MM.1S (cell line): ENCODE data around the gene LMX1B.

Experiments used
- DNase-seq: peaks from one replicate; pipeline ENCODE4 v3.0.0-alpha.2; 2015
- H2AFZ ChIP-seq: fragments of 300-600 bp; sonication (generic); 2 replicates; pipeline ENCODE4 v1.6.0; 2016; ENCODE audit warnings: antibody characterized with exemption, low read length
- H3F3A ChIP-seq: fragments of 300-600 bp; sonication (generic); 2 replicates; pipeline ENCODE4 v1.6.1; 2016; ENCODE audit warnings: mild to moderate bottlenecking, antibody characterized with exemption, low read length, moderate library complexity, mixed read lengths; ENCODE audit not compliant: insufficient read depth
- H3K27ac ChIP-seq: fragments of 300-600 bp; sonication (generic); 2 replicates; pipeline ENCODE4 v1.5.1; 2016; ENCODE audit warnings: mild to moderate bottlenecking, low read length
- H3K27me3 ChIP-seq: fragments of 300-600 bp; sonication (generic); replicated peaks from 2 replicates; pipeline ENCODE4 v1.6.0; 2016; ENCODE audit warnings: low read length; ENCODE audit not compliant: insufficient read depth
- H3K36me3 ChIP-seq: fragments of 300-600 bp; sonication (generic); replicated peaks from 2 replicates; pipeline ENCODE4 v1.6.1; 2016; ENCODE audit warnings: mild to moderate bottlenecking, low read length, mixed read lengths; ENCODE audit not compliant: insufficient read depth
- H3K4me1 ChIP-seq: fragments of 300-600 bp; sonication (generic); 2 replicates; pipeline ENCODE4 v1.6.1; 2016; ENCODE audit warnings: low read length, mixed read lengths
- H3K4me2 ChIP-seq: fragments of 300-600 bp; sonication (generic); 2 replicates; pipeline ENCODE4 v1.6.0; 2016; ENCODE audit warnings: low read depth, low read length
- H3K4me3 ChIP-seq: fragments of 300-600 bp; sonication (generic); 2 replicates; pipeline ENCODE4 v1.5.1; 2016; ENCODE audit warnings: low read length, mixed read lengths
- H3K79me2 ChIP-seq: fragments of 300-600 bp; sonication (generic); 2 replicates; pipeline ENCODE4 v1.6.1; 2016; ENCODE audit warnings: mixed run types, low read length, mixed read lengths
- H3K9ac ChIP-seq: fragments of 300-600 bp; sonication (generic); 2 replicates; pipeline ENCODE4 v1.6.1; 2016; ENCODE audit warnings: low read length, mixed read lengths
- H3K9me2 ChIP-seq: fragments of 300-600 bp; sonication (generic); replicated peaks from 2 replicates; pipeline ENCODE4 v1.6.1; 2016; ENCODE audit warnings: mild to moderate bottlenecking, low read length, mixed read lengths; ENCODE audit not compliant: insufficient read depth
- H3K9me3 ChIP-seq: fragments of 300-600 bp; sonication (generic); replicated peaks from 2 replicates; pipeline ENCODE4 v1.6.1; 2016; ENCODE audit warnings: mild to moderate bottlenecking, low read length, mixed read lengths; ENCODE audit not compliant: insufficient read depth
- H4K20me1 ChIP-seq: fragments of 300-600 bp; sonication (generic); 2 replicates; pipeline ENCODE4 v1.6.1; 2016; ENCODE audit warnings: mild to moderate bottlenecking, low read length, moderate library complexity, mixed read lengths; ENCODE audit not compliant: insufficient read depth
- EZH2 ChIP-seq: fragments of 300-600 bp; sonication (generic); optimal IDR thresholded peaks from 2 replicates; pipeline ENCODE3; 2017; ENCODE audit warnings: low read depth, mild to moderate bottlenecking, antibody characterized with exemption, low read length, mixed read lengths
- EZH2phosphoT487 ChIP-seq: fragments of 300-600 bp; sonication (generic); IDR thresholded peaks from 2 replicates; pipeline ENCODE4 v1.6.1; 2018; ENCODE audit warnings: antibody characterized with exemption, low read length
- TF ChIP-seq, protein P1 (sequence below): fragments of 300-600 bp; sonication (generic); IDR thresholded peaks from 2 replicates; pipeline ENCODE4 v1.5.1; 2016; ENCODE audit warnings: antibody characterized with exemption, low read length, mixed read lengths

Gene LMX1B

DNA sequence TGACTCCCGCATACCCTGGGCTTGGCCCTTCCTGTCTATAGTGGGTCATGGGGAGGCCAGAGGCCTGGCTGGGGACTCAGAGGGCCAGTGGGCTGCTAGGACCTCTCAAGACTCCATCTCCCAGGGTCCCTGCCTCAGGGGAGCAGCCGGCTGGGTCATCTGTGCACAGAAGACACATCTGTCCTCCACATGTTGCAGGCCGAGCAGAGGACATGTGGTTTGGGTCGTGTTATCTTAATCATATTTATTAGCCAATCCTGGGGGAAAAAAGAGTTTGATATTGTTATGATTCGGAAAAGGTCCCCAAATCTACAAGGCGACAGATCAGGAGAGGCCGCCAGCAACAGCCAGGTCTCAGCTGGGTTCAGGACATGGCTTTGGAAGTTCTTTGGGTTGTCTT is 14.4 kb downstream of the LMX1B start:
- H3K9me2 ChIP-seq: no peaks in the 10 kb centered on the region
- H2AFZ ChIP-seq: no peak overlapping the region
- no peaks in the 10 kb centered on the region for H3K36me3 ChIP-seq
- no peaks in the 10 kb centered on the region for H3F3A ChIP-seq
- H3K27ac ChIP-seq: no peak overlapping the region
- no peaks in the 10 kb centered on the region for H3K4me1 ChIP-seq
- no peak for TF ChIP-seq EZH2phosphoT487
- H3K9me3 ChIP-seq: no peaks in the 10 kb centered on the region
- no peaks in the 10 kb centered on the region for H4K20me1 ChIP-seq
- peaks cover 99% of the 10 kb centered on the region for H3K27me3 ChIP-seq
- no peaks in the 10 kb centered on the region for H3K79me2 ChIP-seq
- H3K4me2 ChIP-seq: no peak overlapping the region
- DNase-seq: no peak
- no peak overlapping the region for H3K9ac ChIP-seq
- no peak overlapping the region for H3K4me3 ChIP-seq

DNA sequence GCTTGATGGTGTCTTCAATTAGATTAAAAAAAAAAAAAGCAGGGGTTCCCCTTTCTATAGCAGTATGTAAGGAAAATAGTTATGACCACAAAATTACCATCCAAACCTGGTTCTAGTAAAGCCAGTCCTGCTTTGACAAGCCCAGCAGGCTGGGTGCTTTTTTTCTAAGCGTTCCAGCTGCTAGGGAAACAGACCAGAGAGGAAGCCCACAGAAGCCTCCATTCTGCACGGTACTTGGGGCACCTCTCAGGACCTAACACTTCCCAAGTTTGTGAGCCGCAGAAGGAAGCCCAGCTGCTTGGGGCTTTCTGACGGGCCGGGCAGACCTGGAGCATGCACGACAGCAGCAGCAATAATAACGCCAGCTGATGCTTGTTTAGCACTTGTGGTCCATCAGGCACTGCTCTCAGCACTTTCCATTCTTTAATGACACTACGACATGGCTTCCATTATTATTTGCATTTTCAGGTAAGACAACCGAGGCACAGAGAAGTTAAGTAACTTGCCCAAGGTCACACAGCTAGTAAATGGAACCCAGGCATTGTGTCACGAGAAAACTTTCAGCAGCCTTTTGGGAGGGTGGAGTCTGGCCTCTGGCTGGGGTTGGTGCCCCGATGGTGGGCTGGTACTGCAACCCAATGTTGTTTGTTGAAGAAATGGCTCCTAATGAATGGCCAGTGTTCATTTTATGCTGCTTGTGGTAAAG is 15.4 kb downstream of the LMX1B start:
- no peak for DNase-seq
- no peak for TF ChIP-seq EZH2phosphoT487
- TF ChIP-seq, protein P1, sequence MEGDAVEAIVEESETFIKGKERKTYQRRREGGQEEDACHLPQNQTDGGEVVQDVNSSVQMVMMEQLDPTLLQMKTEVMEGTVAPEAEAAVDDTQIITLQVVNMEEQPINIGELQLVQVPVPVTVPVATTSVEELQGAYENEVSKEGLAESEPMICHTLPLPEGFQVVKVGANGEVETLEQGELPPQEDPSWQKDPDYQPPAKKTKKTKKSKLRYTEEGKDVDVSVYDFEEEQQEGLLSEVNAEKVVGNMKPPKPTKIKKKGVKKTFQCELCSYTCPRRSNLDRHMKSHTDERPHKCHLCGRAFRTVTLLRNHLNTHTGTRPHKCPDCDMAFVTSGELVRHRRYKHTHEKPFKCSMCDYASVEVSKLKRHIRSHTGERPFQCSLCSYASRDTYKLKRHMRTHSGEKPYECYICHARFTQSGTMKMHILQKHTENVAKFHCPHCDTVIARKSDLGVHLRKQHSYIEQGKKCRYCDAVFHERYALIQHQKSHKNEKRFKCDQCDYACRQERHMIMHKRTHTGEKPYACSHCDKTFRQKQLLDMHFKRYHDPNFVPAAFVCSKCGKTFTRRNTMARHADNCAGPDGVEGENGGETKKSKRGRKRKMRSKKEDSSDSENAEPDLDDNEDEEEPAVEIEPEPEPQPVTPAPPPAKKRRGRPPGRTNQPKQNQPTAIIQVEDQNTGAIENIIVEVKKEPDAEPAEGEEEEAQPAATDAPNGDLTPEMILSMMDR: no peak
- TF ChIP-seq EZH2: no peak
- no peaks in the 10 kb centered on the region for H4K20me1 ChIP-seq
- no peak overlapping the region for H3K9ac ChIP-seq
- H3K36me3 ChIP-seq: no peaks in the 10 kb centered on the region
- H2AFZ ChIP-seq: no peak overlapping the region
- peaks cover 99% of the 10 kb centered on the region for H3K27me3 ChIP-seq
- H3F3A ChIP-seq: no peaks in the 10 kb centered on the region
- no peaks in the 10 kb centered on the region for H3K4me1 ChIP-seq
- no peaks in the 10 kb centered on the region for H3K9me3 ChIP-seq
- no peak overlapping the region for H3K4me3 ChIP-seq
- no peak overlapping the region for H3K4me2 ChIP-seq
- H3K27ac ChIP-seq: no peak overlapping the region
- H3K79me2 ChIP-seq: no peaks in the 10 kb centered on the region
- no peaks in the 10 kb centered on the region for H3K9me2 ChIP-seq

DNA sequence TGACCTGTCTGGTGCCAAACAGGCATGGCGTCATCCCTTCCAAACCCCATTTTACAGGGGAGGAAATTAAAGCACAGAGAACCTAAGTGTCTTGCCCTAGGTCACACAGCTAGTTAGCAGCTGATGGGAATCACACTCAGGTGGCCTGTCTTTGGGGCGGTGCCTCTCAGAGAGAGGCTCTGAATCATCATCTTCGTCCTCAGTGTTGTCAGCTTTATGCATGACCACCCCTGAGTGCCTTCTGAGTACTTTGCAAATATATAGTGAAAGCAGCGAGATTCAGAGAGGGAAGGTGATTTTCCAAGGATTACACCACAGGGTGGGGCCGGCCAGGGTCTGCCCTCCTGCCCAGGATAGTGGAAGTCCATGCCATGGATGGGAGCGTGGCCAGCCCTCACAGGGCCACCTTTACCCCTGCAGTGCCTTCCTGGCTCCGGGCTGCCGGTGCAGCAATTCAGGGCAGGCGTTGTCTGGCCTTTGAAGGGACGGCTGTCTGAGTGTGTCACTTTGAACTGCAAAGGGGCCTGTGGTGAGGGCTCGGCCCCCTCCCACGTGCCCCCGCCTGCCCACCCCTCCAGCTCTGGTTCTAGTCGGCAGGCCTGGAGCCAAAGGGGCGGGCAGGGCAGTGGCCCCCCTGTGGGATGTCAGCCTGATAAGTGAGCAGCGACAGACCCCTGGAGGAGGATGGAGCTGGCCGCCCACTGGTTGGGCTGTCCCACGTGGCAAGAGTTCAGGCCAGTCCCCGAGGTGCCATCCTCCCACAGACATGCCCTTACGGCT is 16.9 kb downstream of the LMX1B start:
- H3K9ac ChIP-seq: no peak overlapping the region
- no peak overlapping the region for H3K27ac ChIP-seq
- H3K4me3 ChIP-seq: no peak overlapping the region
- H3K27me3 ChIP-seq: peaks cover 99% of the 10 kb centered on the region
- H2AFZ ChIP-seq: no peak overlapping the region
- TF ChIP-seq, protein P1: no peak
- TF ChIP-seq EZH2phosphoT487 (no peak), EZH2 (no peak)
- no peaks in the 10 kb centered on the region for H4K20me1 ChIP-seq
- H3K79me2 ChIP-seq: no peaks in the 10 kb centered on the region
- H3K9me2 ChIP-seq: no peaks in the 10 kb centered on the region
- no peaks in the 10 kb centered on the region for H3F3A ChIP-seq
- no peaks in the 10 kb centered on the region for H3K4me1 ChIP-seq
- H3K4me2 ChIP-seq: no peak overlapping the region
- no peak for DNase-seq
- H3K36me3 ChIP-seq: no peaks in the 10 kb centered on the region
- H3K9me3 ChIP-seq: no peaks in the 10 kb centered on the region

DNA sequence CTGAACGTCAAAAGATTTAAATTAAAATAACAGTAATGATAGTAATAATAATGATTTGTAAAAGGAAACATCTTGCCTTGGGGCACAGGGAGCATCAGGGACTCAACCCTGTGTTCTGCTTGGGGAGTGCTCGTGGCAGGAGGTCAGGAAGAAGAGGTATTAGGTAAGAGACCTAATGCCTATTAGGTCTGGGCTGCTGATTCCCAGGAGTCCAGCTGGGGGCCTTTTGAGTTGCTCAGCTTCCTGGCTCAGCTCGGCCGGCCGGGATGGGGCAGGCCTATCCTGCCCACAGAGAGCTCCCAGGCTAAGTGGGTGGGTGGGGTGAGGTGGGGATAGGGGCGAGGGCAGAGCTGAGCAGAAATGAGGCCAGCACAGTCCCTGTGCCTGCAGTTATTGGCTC is 17.5 kb downstream of the LMX1B start:
- no peak overlapping the region for H2AFZ ChIP-seq
- no peaks in the 10 kb centered on the region for H3K4me1 ChIP-seq
- no peak overlapping the region for H3K4me3 ChIP-seq
- no peak overlapping the region for H3K4me2 ChIP-seq
- no peak overlapping the region for H3K27ac ChIP-seq
- H3K27me3 ChIP-seq: peaks cover 99% of the 10 kb centered on the region
- H4K20me1 ChIP-seq: no peaks in the 10 kb centered on the region
- no peak overlapping the region for H3K9ac ChIP-seq
- no peaks in the 10 kb centered on the region for H3K79me2 ChIP-seq
- H3K9me3 ChIP-seq: no peaks in the 10 kb centered on the region
- no peak for DNase-seq
- no peaks in the 10 kb centered on the region for H3K36me3 ChIP-seq
- no peaks in the 10 kb centered on the region for H3K9me2 ChIP-seq
- H3F3A ChIP-seq: no peaks in the 10 kb centered on the region
- TF ChIP-seq EZH2phosphoT487 (no peak), EZH2 (no peak)
- TF ChIP-seq, protein P1: no peak
